Duodenal mucosa (tissue), 2 donors: Measurements from ENCODE around the gene CCDC182.

ENCODE experiments used
- H3K27ac ChIP-seq: one replicate; pipeline ENCODE4 v1.7.0; 2013; ENCODE audit warnings: low read depth, low read length
- H3K27me3 ChIP-seq, 2 donors: one replicate each; pipeline ENCODE4 v1.7.0; 2013; ENCODE audit warnings: low read length in 2 of 2, control low read depth in 1 of 2; ENCODE audit not compliant: insufficient read depth in 2 of 2, control insufficient read depth in 1 of 2
- H3K36me3 ChIP-seq, 2 donors: one replicate each; pipeline ENCODE4 v1.7.0; 2013; ENCODE audit warnings: low read length in 2 of 2, control low read depth in 1 of 2; ENCODE audit not compliant: insufficient read depth in 2 of 2, control insufficient read depth in 1 of 2
- H3K4me1 ChIP-seq, 2 donors: one replicate each; pipeline ENCODE4 v1.7.0; 2013; ENCODE audit warnings: low read length in 2 of 2, control low read depth in 1 of 2; ENCODE audit not compliant: insufficient read depth in 2 of 2, control insufficient read depth in 1 of 2
- H3K4me3 ChIP-seq, 2 donors: one replicate each; pipeline ENCODE4 v1.7.0; 2013; ENCODE audit warnings: low read length in 2 of 2, low read depth in 1 of 2
- H3K9ac ChIP-seq, 2 donors: one replicate each; pipeline ENCODE4 v1.7.0; 2013; ENCODE audit warnings: low read length in 2 of 2, low read depth in 1 of 2
- H3K9me3 ChIP-seq, 2 donors: one replicate each; pipeline ENCODE4 v1.7.0; 2013; ENCODE audit warnings: low read length in 2 of 2, control low read depth in 1 of 2; ENCODE audit not compliant: control insufficient read depth in 1 of 2

CCDC182 gene

DNA sequence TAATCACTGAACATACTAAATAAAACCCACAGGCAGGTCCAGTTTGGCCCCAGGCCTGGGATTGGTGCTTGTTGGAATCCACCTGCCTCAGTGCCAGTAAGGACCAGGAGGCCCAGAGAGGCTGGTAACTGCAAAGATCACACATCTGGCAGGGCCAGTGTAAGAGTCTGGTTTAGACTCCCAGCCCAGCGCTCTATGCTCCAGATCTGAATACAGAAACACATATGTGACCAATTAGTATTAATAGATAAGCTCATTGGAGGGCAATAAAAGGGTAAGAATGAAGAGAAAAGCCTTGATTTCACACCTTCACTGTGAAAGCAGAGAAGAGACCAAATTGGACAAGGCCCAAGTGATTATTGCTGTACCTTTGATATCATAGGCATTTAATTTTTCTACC is 13.6 kb upstream of the CCDC182 start:
- no peak overlapping the region for H3K4me3 ChIP-seq
- H3K4me1 ChIP-seq: no peaks in the 10 kb centered on the region
- no peak overlapping the region for H3K27ac ChIP-seq
- H3K36me3 ChIP-seq: no peaks in the 10 kb centered on the region
- peaks cover 0 to 3% of the 10 kb centered on the region in 2 donors for H3K27me3 ChIP-seq
- no peak overlapping the region for H3K9ac ChIP-seq
- H3K9me3 ChIP-seq: no peaks in the 10 kb centered on the region

DNA sequence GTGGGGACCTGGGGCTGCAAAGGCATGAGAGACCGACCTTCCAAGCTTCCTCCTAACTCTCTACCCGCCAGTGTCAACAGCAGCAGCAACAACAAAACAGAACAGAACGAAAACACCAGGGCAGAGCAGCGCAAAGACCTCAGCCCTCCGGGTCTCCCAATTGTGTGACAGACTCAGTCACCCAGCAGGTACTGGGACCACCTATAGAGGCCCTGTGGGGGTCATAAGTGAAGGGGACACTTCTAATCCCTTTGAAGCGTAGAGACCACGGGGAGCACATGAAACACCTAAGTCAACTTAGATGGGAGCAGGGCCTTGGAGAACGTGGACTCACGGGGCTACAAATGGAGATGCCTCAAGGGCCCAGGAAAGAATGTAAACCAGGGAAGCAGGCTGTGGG is 12.6 kb upstream of the CCDC182 start:
- H3K27ac ChIP-seq: no peak overlapping the region
- peaks cover 0 to 3% of the 10 kb centered on the region in 2 donors for H3K27me3 ChIP-seq
- no peaks in the 10 kb centered on the region for H3K9me3 ChIP-seq
- no peak overlapping the region for H3K9ac ChIP-seq
- no peak overlapping the region for H3K4me3 ChIP-seq
- H3K4me1 ChIP-seq: peaks cover 1 to 3% of the 10 kb centered on the region in 2 donors
- H3K36me3 ChIP-seq: no peaks in the 10 kb centered on the region

DNA sequence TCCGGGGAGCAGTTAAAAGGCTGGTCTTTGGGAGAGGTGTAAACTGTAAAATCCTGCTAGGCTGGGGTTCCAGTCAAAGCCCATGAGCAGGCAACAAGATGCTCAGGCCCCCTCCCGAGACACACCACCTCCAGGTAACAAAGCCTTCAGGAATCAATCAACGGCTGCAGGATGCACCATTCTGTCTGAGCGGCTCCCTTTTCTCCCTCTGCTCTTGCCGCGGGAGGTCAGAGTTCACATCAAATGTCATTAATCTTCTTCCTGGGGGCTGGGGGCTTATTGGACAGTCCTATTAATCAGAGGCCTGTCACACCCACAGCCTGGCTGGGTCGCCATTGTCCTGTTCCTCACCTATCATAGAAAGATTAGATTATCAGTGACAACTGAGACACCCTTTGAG is 11.9 kb upstream of the CCDC182 start:
- Histone ChIP-seq H3K27ac (no peak overlapping the region), H3K27me3 (peaks cover 0 to 3% of the 10 kb centered on the region in 2 donors), H3K4me3 (no peak overlapping the region), H3K36me3 (no peaks in the 10 kb centered on the region), H3K9me3 (no peaks in the 10 kb centered on the region), H3K4me1 (peaks cover 7 to 10% of the 10 kb centered on the region in 2 donors), H3K9ac (no peak overlapping the region)

DNA sequence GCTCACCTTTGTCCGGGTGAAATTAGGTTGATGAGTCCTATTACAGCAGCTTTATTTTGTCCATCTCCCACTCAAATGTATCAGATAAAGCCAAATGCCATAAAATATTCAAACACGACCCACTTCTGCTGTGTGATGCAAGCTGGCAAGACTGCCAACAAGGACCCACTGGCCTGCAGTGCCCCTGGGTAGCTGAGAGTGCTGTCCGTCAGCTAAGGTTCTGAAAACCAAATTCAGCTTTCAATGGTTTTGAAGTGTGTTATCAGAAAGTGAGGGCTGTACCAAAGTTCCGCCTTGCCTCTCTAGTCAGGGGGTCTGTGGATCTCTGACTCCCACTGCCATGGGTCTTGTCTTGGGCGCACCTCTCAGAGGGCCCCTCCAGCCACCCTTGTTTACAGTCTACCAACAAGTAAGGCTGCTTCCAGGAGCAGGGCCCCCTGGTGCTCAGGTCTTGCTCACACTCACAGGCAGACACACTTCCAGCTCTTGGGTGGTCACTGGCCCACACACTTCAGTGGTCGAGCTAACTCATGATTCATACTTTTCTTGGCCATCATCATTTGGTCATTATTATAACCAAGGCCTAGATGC is 10.5 kb upstream of the CCDC182 start:
- H3K9ac ChIP-seq: no peak overlapping the region
- H3K4me1 ChIP-seq: peaks cover 15 to 21% of the 10 kb centered on the region in 2 donors
- H3K36me3 ChIP-seq: no peaks in the 10 kb centered on the region
- no peak overlapping the region for H3K4me3 ChIP-seq
- H3K9me3 ChIP-seq: no peaks in the 10 kb centered on the region
- H3K27me3 ChIP-seq: no peaks in the 10 kb centered on the region
- H3K27ac ChIP-seq: no peak overlapping the region

DNA sequence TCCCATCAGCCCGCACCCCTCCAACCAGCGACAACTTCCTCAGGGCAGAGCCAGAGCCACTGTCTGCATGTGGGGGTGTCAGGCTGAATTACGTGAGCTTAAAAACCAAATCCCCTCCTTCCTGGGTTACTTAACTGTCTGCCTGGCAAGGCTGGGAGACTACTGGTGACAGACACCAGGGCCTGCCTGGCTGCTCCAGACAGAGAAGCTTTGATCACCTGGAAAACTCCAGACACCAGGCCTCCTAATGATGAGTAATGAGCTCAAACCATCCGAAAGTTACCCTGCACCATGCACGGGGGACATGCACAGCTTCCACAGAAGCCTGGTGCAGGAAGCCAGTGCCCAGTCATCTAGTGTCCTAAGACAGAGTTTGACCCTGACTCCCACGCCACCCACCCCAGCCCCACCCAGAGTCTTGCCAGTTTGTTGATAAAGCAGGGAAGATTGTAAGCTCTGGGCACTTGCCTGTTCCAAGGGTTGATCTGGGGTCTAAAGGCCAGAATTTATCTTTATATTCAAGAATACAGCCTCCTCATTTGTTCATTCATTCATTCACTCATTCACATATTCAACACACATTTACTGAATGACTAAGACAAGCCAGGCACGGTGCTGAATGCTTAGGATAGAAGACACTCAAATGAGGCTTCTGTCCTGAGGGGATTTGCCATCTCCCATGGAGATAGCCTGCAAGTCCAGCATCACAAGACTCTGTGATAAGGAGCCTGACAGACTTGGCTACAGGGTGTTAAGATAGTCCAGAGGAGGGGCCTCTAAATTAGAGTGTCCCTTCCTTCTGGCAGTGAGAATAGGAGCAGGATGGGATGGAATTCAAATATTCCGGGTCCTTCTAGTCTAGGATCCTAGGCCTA is 7.2 kb upstream of the CCDC182 start:
- peaks cover 15 to 22% of the 10 kb centered on the region in 2 donors for H3K4me1 ChIP-seq
- H3K9me3 ChIP-seq: no peaks in the 10 kb centered on the region
- H3K27ac ChIP-seq: no peak overlapping the region
- H3K4me3 ChIP-seq: no peak overlapping the region
- H3K27me3 ChIP-seq: no peaks in the 10 kb centered on the region
- no peaks in the 10 kb centered on the region for H3K36me3 ChIP-seq
- H3K9ac ChIP-seq: no peak overlapping the region

DNA sequence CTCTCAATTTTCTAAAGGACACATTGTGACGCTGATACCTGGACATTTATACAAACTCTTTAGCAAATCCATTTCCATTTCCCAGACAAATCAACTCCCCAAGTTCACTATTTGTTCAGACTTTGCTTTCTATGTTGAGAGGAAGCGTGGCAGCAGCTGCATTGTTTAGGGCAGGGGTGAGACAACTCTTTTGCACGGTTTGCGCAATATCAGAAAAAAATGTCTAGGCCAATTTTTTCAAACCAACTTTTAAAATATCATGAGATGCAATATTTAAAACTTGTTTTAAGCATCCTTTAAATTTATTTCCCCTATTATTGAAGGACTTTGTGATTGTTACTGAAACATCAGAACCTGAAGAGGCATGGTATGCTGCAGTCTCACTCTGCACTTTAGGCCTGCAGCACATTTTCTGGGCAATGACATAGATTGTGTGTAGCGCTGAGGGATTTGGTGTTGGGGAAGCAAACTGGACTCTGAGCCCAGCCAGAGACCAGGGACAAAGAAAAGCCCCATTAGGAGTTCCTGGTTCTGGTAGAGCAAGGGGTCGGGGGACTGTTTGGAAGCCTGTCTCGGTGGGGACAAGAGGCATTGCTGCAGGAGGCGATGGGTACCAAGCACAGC is 6.4 kb upstream of the CCDC182 start:
- no peak overlapping the region for H3K27ac ChIP-seq
- H3K27me3 ChIP-seq: no peaks in the 10 kb centered on the region
- H3K9ac ChIP-seq: no peak overlapping the region
- H3K9me3 ChIP-seq: no peaks in the 10 kb centered on the region
- H3K4me3 ChIP-seq: no peak overlapping the region
- H3K36me3 ChIP-seq: no peaks in the 10 kb centered on the region
- peaks cover 15 to 22% of the 10 kb centered on the region in 2 donors for H3K4me1 ChIP-seq

DNA sequence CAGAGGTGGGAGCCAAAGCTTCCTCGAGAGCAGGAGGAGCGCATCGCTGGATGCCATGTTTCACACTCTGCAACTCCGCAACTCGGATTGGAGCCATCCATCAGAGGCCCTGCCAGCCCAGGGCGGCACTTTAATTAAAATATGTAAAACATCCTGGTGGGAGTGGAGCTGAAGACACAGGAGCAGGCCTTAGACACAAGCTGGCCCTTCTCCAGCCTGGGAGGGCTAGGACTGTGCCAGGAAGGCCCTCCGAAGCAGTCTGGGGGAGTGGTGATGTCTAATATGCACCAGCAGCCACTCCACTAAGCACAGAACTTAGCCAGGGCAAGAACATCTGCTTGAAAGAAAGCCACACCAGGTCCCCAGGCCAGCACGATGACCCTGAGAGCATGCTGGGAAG is 5.8 kb upstream of the CCDC182 start:
- Histone ChIP-seq H3K9ac (no peak overlapping the region), H3K27ac (no peak overlapping the region), H3K9me3 (no peaks in the 10 kb centered on the region), H3K36me3 (no peaks in the 10 kb centered on the region), H3K27me3 (no peaks in the 10 kb centered on the region), H3K4me3 (no peak overlapping the region), H3K4me1 (peaks cover 15 to 22% of the 10 kb centered on the region in 2 donors)

DNA sequence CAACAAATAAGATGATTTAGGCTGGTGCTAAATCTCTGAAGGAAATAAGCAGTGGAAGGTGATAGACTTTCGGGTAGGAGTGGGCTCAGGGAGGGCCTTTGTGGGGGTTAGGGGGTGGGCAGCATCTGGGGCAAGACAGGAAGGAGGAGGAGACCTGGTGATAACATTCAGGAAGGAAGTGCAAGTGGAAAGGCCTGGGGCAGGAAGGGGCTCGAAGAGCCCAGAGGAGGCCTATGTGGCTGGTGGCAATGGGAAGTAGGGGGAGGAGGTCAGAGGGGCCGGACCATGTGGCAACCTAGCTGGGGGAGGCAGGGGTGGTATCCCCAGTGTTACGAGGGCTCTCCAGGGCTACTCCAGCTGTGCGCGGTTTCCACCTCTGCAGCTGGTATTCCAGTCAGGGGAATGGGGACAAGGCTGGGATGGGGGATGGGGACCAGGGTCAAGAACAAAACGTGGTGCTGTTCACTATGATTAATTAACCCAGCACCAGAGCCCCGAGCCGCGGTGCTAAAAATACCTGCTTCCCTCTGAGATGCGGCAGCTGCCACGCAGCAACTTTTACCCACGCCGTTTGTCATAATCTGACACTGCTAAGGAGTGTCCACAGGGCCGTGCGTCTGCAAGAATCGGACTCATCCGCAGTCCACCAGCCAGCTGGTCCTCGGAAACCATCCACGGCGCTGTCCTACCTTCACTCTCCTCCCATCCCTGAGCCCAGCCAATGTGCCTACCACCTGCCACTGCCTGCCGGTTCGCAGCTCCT is 5.2 kb upstream of the CCDC182 start:
- no peak overlapping the region for H3K4me3 ChIP-seq
- H3K4me1 ChIP-seq: peaks cover 15 to 22% of the 10 kb centered on the region in 2 donors
- H3K9me3 ChIP-seq: no peaks in the 10 kb centered on the region
- no peak overlapping the region for H3K9ac ChIP-seq
- no peak overlapping the region for H3K27ac ChIP-seq
- no peaks in the 10 kb centered on the region for H3K27me3 ChIP-seq
- no peaks in the 10 kb centered on the region for H3K36me3 ChIP-seq

DNA sequence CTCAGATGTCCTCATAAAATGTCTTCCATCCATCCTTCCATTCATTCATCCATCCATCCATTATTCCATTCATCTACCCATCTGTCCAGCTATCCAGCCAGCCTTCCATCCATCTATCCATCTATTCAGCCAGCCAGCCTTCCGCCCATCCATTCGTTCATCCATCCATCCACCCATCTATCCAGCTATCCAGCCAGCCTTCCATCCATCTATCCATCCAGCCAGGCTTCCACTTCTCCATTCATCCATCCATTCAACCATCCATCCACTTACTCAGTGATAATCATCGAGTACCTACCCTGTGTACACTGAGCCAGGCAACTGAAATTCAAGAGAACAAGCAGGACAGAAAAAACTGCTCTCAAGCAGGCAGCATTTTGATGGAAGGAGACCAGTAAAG is 4.6 kb upstream of the CCDC182 start:
- H3K9me3 ChIP-seq: no peaks in the 10 kb centered on the region
- H3K9ac ChIP-seq: no peak overlapping the region
- H3K4me1 ChIP-seq: peaks cover 15 to 22% of the 10 kb centered on the region in 2 donors
- H3K27me3 ChIP-seq: no peaks in the 10 kb centered on the region
- no peak overlapping the region for H3K27ac ChIP-seq
- H3K4me3 ChIP-seq: no peak overlapping the region
- H3K36me3 ChIP-seq: no peaks in the 10 kb centered on the region
